GM23248 (cell line): ENCODE measurements around the gene SERPINB3. TPM values are rescaled to one million over a fixed set of nuclear protein-coding genes. Genes with fewer than 3 reads are reported as not detected.
A peak's percentile ranks its signal among the peaks of the same experiment; 100 is the strongest.
"Not testable (repeated sequence)": the region's sequence is repeated elsewhere in the genome, so short reads cannot be mapped to it uniquely, and the experiment has no call there.

ENCODE experiments used
- DNase-seq: peaks from one replicate; pipeline ENCODE4 v3.0.0-alpha.2; 2015
- H2AFZ ChIP-seq: fragments of 200-600 bp; sonication (generic); 2 replicates; pipeline ENCODE4 v1.6.1; 2016; ENCODE audit warnings: antibody characterized with exemption
- H3F3A ChIP-seq: fragments of 200-600 bp; sonication (generic); 2 replicates; pipeline ENCODE4 v1.6.1; 2016; ENCODE audit warnings: mild to moderate bottlenecking, antibody characterized with exemption, mixed run types; ENCODE audit not compliant: insufficient read depth
- H3K27ac ChIP-seq: fragments of 200-600 bp; sonication (generic); 2 replicates; pipeline ENCODE4 v1.5.1; 2016; ENCODE audit warnings: mild to moderate bottlenecking
- H3K27me3 ChIP-seq: fragments of 200-600 bp; sonication (generic); replicated peaks from 2 replicates; pipeline ENCODE4 v1.6.1; 2016; ENCODE audit warnings: mild to moderate bottlenecking; ENCODE audit not compliant: insufficient read depth
- H3K36me3 ChIP-seq: fragments of 200-600 bp; sonication (generic); 2 replicates; pipeline ENCODE4 v1.6.1; 2016; ENCODE audit warnings: low read depth, mild to moderate bottlenecking
- H3K4me1 ChIP-seq: fragments of 200-600 bp; sonication (generic); 2 replicates; pipeline ENCODE4 v1.6.1; 2016; ENCODE audit warnings: mild to moderate bottlenecking; ENCODE audit not compliant: insufficient read depth
- H3K4me2 ChIP-seq: fragments of 200-600 bp; sonication (generic); one replicate; pipeline ENCODE4 v1.6.1; 2016; ENCODE audit warnings: mild to moderate bottlenecking; ENCODE audit not compliant: unreplicated experiment
- H3K4me3 ChIP-seq: fragments of 200-600 bp; sonication (generic); 2 replicates; pipeline ENCODE4 v1.5.1; 2016; ENCODE audit warnings: mild to moderate bottlenecking
- H3K79me2 ChIP-seq: fragments of 200-600 bp; sonication (generic); 2 replicates; pipeline ENCODE4 v1.6.1; 2016; ENCODE audit warnings: mild to moderate bottlenecking; ENCODE audit not compliant: insufficient read depth
- H3K9ac ChIP-seq: fragments of 200-600 bp; sonication (generic); 2 replicates; pipeline ENCODE4 v1.6.1; 2016; ENCODE audit warnings: mild to moderate bottlenecking
- H3K9me2 ChIP-seq: fragments of 200-600 bp; sonication (generic); 2 replicates; pipeline ENCODE4 v1.6.1; 2016; ENCODE audit warnings: mixed run types, mild to moderate bottlenecking, moderate library complexity; ENCODE audit not compliant: insufficient read depth
- H3K9me3 ChIP-seq: fragments of 200-600 bp; sonication (generic); one replicate; pipeline ENCODE4 v1.6.1; 2017; ENCODE audit warnings: low read depth
- H4K20me1 ChIP-seq: fragments of 200-600 bp; sonication (generic); 2 replicates; pipeline ENCODE4 v1.6.0; 2016; ENCODE audit not compliant: insufficient read depth
- EZH2 ChIP-seq: fragments of 200-600 bp; sonication (generic); IDR thresholded peaks from 2 replicates; pipeline ENCODE4 v1.6.1; 2018; ENCODE audit warnings: antibody characterized with exemption, mild to moderate bottlenecking; ENCODE audit not compliant: insufficient read depth, poor library complexity, severe bottlenecking
- EZH2phosphoT487 ChIP-seq: fragments of 200-600 bp; sonication (generic); IDR thresholded peaks from 2 replicates; pipeline ENCODE4 v1.6.1; 2018; ENCODE audit warnings: antibody characterized with exemption, moderate library complexity, mild to moderate bottlenecking, low read depth; ENCODE audit not compliant: insufficient read depth
- WGBS, 2 experiments: methylation state at CpG; one replicate each; pipeline ENCODE4 v1.1.6; 2015 to 2017; ENCODE audit warnings: low lambda C conversion rate in 2 of 2, low coverage in 1 of 2; ENCODE audit errors: missing lambda C conversion rate in 2 of 2; 5-methylcytosine and 5-hydroxymethylcytosine counted together
- in situ Hi-C: fragments of 300-500 bp; cut with MboI; formaldehyde crosslinking; loops from 2 replicates; pipeline ENCODE4 v1.15.0; 2020
- polyA plus RNA-seq: library from polyadenylated mRNA; unstranded; fragments of >200 nt; fragmentation: Nextera tagmentation; extraction: Ambion mirVana; gene quantifications from 2 replicates; pipeline ENCODE4 v1.2.1, GENCODE V29; 2016
- total RNA-seq: library from RNA; depleted of rRNA; stranded (reverse); fragments of >200 nt; shearing (Covaris generic); gene quantifications from 2 replicates; pipeline ENCODE4 v1.2.3, GENCODE V29; 2014

Gene SERPINB3
- total and polyA plus RNA-seq, 2 experiments from 2014 or later = 0.24 TPM; not detected in 1

- Histone ChIP-seq H4K20me1 (no peaks in the 10 kb centered on the region), H3K27me3 (no peaks in the 10 kb centered on the region), H3K9me3 (no peaks in the 10 kb centered on the region), H3K9ac (peak overlapping the region; percentile 40), H3K79me2 (no peaks in the 10 kb centered on the region), H3K4me3 (no peak overlapping the region), H3K9me2 (no peaks in the 10 kb centered on the region), H2AFZ (peak overlapping the region; percentile 57; the same call in 1 of the 2 replicates), H3K4me2 (peak overlapping the region; percentile 33), H3F3A (peaks cover 24% of the 10 kb centered on the region), H3K36me3 (no peaks in the 10 kb centered on the region), H3K4me1 (peaks cover 24% of the 10 kb centered on the region), H3K27ac (peak overlapping the region; percentile 69)
- in situ Hi-C loops = no loop called here
- TF ChIP-seq EZH2 (no peak), EZH2phosphoT487 (no peak)
- WGBS, 2 experiments = 26 to 27% methylated on average over 5 of the region's 5 CpGs
- DNase-seq = peak; percentile 44
These were observed 15.0 kb upstream of the SERPINB3 start for GRCh38 chr18:63676526-63677323.

- Histone ChIP-seq H3K4me3 (no peak overlapping the region), H3K27me3 (no peaks in the 10 kb centered on the region), H3K9me3 (no peaks in the 10 kb centered on the region), H3K79me2 (no peaks in the 10 kb centered on the region), H2AFZ (no peak overlapping the region), H3F3A (no peaks in the 10 kb centered on the region), H3K4me2 (no peak overlapping the region), H4K20me1 (no peaks in the 10 kb centered on the region), H3K9me2 (no peaks in the 10 kb centered on the region), H3K27ac (no peak overlapping the region), H3K36me3 (no peaks in the 10 kb centered on the region), H3K4me1 (no peaks in the 10 kb centered on the region), H3K9ac (no peak overlapping the region)
- DNase-seq = no peak
- in situ Hi-C loops = no loop called here
- WGBS, 2 experiments = 39 to 45% methylated on average over 1 of the region's 1 CpG
- TF ChIP-seq EZH2 (no peak), EZH2phosphoT487 (no peak)
These were observed 2.9 kb upstream of the SERPINB3 start for GRCh38 chr18:63664571-63664970.

- peak; percentile 58 for DNase-seq
- in situ Hi-C loops = not testable (repeated sequence)
These were observed 2.8 kb downstream of the SERPINB3 start for GRCh38 chr18:63658920-63659319.

GRCh38 chr18:63650271-63650670 lies 11.4 kb downstream of the SERPINB3 start:
- H3K4me1 ChIP-seq, H3K9ac ChIP-seq, H3F3A ChIP-seq, H3K4me3 ChIP-seq, H2AFZ ChIP-seq, H3K27me3 ChIP-seq, in situ Hi-C loops, H3K9me2 ChIP-seq, H3K36me3 ChIP-seq, H3K27ac ChIP-seq, H3K9me3 ChIP-seq, H3K4me2 ChIP-seq, H3K79me2 ChIP-seq, H4K20me1 ChIP-seq: not testable (repeated sequence)
- 8 to 19% methylated on average over 3 of the region's 3 CpGs for WGBS, 2 experiments
- peak; percentile 38 for DNase-seq

More at GRCh38 chr18:63658920-63659319, 2.8 kb downstream of the SERPINB3 start:
- 0 out of 2 replicates have a peak overlapping the region, but pooled peaks have one; percentile 22 for H3K27ac ChIP-seq
- not testable (repeated sequence) for H2AFZ ChIP-seq, H3K4me3 ChIP-seq, H3K4me2 ChIP-seq, H3K9me2 ChIP-seq, H3K36me3 ChIP-seq, H4K20me1 ChIP-seq, H3K9me3 ChIP-seq, H3F3A ChIP-seq, H3K9ac ChIP-seq, H3K79me2 ChIP-seq, H3K27me3 ChIP-seq, H3K4me1 ChIP-seq
- WGBS, 2 experiments = 31 to 32% methylated on average over 4 of the region's 4 CpGs

GRCh38 chr18:63648241-63648640 lies 13.5 kb downstream of the SERPINB3 start:
- Histone ChIP-seq H3K79me2 (no peaks in the 10 kb centered on the region), H3K4me3 (no peak overlapping the region), H3K4me2 (no peak overlapping the region), H3F3A (no peaks in the 10 kb centered on the region; the same call in 1 of the 2 replicates), H3K27me3 (no peaks in the 10 kb centered on the region), H3K9me2 (no peaks in the 10 kb centered on the region), H3K9ac (no peak overlapping the region), H3K27ac (no peak overlapping the region), H3K9me3 (no peaks in the 10 kb centered on the region), H3K4me1 (peaks cover 2% of the 10 kb centered on the region), H2AFZ (no peak overlapping the region), H4K20me1 (no peaks in the 10 kb centered on the region), H3K36me3 (no peaks in the 10 kb centered on the region)
- WGBS, 2 experiments = 67 to 68% methylated on average over 7 of the region's 7 CpGs
- in situ Hi-C loops = no loop called here
- DNase-seq = peak; percentile 44
- TF ChIP-seq EZH2phosphoT487 (no peak), EZH2 (no peak)
